GM15510 (cell line): ENCODE data around the gene SDR39U1.

Experiments
- POLR2A ChIP-seq: IDR thresholded peaks from 3 replicates; pipeline ENCODE4 v1.6.1; 2011; ENCODE audit warnings: borderline replicate concordance; ENCODE audit not compliant: insufficient read length; ENCODE audit errors: extremely low read depth

SDR39U1 gene

GRCh38 chr14:24418492-24418873, 24.1 kb downstream of the SDR39U1 start:
- no peak for TF ChIP-seq POLR2A

- TF ChIP-seq POLR2A, result no peak
These were observed 24.6 kb downstream of the SDR39U1 start for GRCh38 chr14:24417832-24418491.

DNA sequence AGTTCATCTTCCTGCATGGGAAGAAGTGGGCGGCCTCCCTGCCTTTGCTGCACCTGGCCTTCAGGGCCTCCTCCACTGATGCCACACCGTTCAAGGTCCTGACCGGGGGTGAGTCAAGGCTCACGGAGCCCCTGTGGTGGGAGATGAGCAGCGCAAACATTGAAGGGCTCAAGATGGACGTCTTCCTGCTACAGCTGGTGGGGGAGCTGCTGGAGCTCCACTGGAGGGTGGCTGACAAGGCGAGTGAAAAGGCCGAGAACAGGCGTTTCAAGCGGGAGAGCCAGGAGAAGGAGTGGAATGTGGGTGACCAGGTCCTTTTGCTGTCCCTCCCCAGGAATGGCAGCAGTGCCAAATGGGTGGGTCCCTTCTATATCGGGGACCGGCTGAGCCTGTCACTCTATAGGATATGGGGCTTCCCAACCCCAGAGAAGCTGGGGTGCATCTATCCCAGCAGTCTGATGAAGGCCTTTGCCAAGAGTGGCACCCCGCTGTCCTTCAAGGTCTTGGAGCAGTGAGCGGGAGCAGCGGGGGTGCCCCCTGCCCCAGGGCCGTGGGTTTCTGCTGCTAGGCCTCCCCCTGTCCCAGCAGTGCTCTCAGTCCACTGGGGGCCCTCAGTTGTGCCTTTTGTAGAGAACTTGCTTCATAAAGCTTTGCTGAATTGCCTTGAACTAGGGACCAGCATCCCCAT, 25.5 kb downstream of the SDR39U1 start:
- TF ChIP-seq POLR2A, result no peak

- TF ChIP-seq POLR2A, result no peak
These were observed 26.2 kb downstream of the SDR39U1 start for GRCh38 chr14:24416254-24416931.

- no peak for TF ChIP-seq POLR2A
These were observed 26.9 kb downstream of the SDR39U1 start for GRCh38 chr14:24415421-24416253.

GRCh38 chr14:24414732-24415420, 27.7 kb downstream of the SDR39U1 start:
- TF ChIP-seq POLR2A, result no peak

- TF ChIP-seq POLR2A, result no peak
These were observed 28.5 kb downstream of the SDR39U1 start for GRCh38 chr14:24414077-24414476.

DNA sequence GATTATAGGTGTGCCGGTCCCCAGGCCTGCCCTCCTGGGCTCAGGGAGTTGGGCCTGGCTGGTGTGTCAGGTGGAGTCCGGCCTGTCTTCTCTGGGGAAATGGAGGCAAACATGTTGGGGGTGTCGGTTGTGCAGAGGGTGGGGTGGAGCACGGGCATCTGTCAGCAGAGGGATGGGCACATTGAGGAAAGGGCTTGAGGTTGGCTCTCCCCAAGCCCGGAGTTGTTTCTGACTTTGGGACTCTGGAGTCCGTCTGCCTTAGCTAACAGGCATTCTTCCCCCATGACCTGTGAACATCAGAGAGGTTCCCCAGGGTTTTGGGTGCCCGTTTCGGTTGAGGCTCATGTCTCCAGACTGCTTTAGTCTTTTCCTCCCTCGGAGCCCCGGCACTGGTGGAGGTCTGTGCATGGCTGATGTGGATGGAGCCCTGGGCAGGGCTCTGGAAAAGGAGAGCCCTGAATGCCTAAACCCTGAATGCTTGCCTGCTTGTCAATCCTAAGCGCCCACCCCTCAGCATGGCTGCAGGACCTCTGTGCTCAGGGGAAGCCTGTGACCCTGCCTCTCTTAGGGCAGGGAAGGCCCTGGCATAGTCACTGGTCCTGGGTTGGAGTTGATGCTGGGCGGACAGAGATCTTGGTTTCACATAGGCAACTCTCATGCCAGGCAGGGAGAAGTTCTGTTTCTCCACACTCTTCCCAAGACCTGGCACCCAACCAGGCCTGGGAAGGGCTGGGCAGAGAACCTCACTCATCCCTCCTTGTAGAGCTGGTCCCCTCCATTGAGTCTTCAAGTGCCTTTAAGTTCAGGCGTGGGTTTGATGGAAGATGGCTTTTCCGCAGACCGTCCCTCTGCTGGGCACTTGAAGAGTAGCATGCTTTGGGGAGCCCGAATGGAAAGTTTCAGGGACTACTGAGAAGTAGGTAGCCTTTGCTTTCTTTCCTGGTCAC, 30.9 kb downstream of the SDR39U1 start:
- no peak for TF ChIP-seq POLR2A

DNA sequence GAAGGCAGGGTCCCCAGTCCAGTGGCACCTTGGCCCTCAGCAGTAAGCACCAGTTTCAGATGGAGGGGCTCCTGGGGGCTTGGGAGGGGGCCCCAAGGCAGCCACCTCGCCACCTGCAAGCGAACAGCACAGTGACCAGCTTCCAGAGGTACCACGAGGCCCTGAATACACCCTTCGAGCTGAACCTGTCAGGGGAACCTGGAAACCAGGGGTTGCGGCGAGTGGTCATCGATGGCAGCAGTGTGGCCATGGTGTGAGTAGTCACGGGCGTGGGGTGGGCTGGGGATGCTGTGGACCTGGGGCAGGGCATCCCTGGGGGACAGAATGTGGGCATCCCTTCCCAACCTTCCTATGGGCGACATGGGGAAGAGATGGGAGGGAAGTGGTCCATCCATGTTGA, 32.6 kb downstream of the SDR39U1 start:
- no peak for TF ChIP-seq POLR2A

GRCh38 chr14:24409192-24409591, 33.4 kb downstream of the SDR39U1 start:
- TF ChIP-seq POLR2A, result no peak

- no peak for TF ChIP-seq POLR2A
These were observed 33.8 kb downstream of the SDR39U1 start for GRCh38 chr14:24408764-24409163.

DNA sequence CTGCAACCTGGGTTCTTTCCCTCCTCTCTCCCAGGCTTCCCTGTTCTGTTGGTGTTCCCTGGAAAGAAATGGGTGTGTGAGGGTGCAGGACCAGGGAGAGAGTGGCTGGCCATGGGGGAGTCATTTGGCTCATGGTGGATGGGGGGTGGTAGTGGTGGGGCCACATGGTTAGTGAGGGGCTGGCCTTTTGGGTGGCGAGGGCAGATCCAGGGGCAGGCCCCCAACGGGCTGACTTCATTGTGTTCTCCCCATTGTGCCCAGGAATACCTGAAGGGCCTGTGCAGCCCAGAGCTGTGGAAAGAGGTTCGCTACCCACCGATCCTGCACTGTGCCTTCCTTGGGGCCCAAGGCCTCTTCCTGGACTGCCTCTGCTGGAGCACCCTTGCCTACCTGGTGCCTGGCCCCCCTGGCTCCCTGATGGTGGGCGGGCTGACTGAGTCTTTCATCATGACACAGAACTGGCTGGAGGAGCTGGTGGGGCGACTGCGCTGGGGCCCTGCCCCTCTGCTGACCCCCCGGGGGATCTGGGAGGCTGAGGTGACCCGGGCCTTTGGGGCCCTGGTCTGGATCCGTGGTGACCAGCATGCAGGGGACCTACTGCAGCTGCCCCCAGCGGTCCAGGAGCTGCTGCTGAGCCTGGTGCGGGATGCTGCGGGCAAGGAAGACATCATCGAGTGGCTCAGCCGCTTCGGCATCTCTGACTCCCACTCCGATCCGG, 34.8 kb downstream of the SDR39U1 start:
- TF ChIP-seq POLR2A, result no peak

GRCh38 chr14:24406416-24406815, 36.2 kb downstream of the SDR39U1 start:
- TF ChIP-seq POLR2A, result no peak
